Mucosa of descending colon (tissue), 3 donors: Measurements from ENCODE around the gene DCBLD1. TPM values are rescaled to one million over a fixed set of nuclear protein-coding genes. Genes with fewer than 3 reads are reported as not detected.

Experiments
- ATAC-seq: fragments of 200-7000 bp; cut with Tn5 transposase; one replicate; pipeline ENCODE4 v1.9.1; 2020; ENCODE audit warnings: mild to moderate bottlenecking, moderate library complexity
- DNase-seq, 3 donors: peaks; one replicate each; pipeline ENCODE4 v3.0.0-alpha.2; 2020
- H3K36me3 ChIP-seq: fragments of 200-600 bp; one replicate; pipeline ENCODE4 v1.8.0; 2021; ENCODE audit warnings: low read depth, mild to moderate bottlenecking
- H3K4me1 ChIP-seq: fragments of 200-600 bp; one replicate; pipeline ENCODE4 v1.8.0; 2021; ENCODE audit warnings: low read depth, mild to moderate bottlenecking
- H3K4me3 ChIP-seq: fragments of 200-600 bp; one replicate; pipeline ENCODE4 v1.8.0; 2021; ENCODE audit warnings: mild to moderate bottlenecking
- H3K9me3 ChIP-seq: fragments of 200-600 bp; one replicate; pipeline ENCODE4 v1.8.0; 2021; ENCODE audit warnings: mild to moderate bottlenecking
- CTCF ChIP-seq: fragments of 200-600 bp; IDR thresholded peaks from one replicate; pipeline ENCODE4 v1.8.0; 2022; ENCODE audit warnings: antibody characterized with exemption, mild to moderate bottlenecking
- intact Hi-C, 2 donors: fragments of 100-400 bp; cut with DNase I in 1 of 2; cut with micrococcal nuclease in 1 of 2; formaldehyde crosslinking; loops; one replicate each; pipeline versions ENCODE4 v1.11.0 to v1.11.1; 2022; cut with DNase I, micrococcal nuclease
- total RNA-seq, 3 donors: library from RNA; stranded (reverse); fragmentation: NEBNext Ultra II Directional in 2 of 3; extraction: Animal tissue kit (Norgen Biotek cat#: 25700) in 2 of 3; gene quantifications; one replicate each; pipeline versions ENCODE4 v1.2.1 to v1.2.4, GENCODE V29; 2021 to 2023
- donor health status: DM: no; HTN: no; CAD: no; lungs with moderate emphysema.
- donor health status: DM: no; HTN: no; CAD: no.
- donor health status: DM: no; HTN: yes; CAD: no.

Gene DCBLD1
- total RNA-seq, 3 donors from 2014 or later, result 11.3 to 16.8 (median 11.4) TPM

GRCh38 chr6:117538615-117539014 lies 56.1 kb downstream of the DCBLD1 start:
- no peak for TF ChIP-seq CTCF
- Histone ChIP-seq H3K4me3 (no peak overlapping the region), H3K36me3 (no peaks in the 10 kb centered on the region), H3K4me1 (no peaks in the 10 kb centered on the region), H3K9me3 (no peaks in the 10 kb centered on the region)
- ATAC-seq, result no peak
- intact Hi-C loops, result no loop called here
- no peak for DNase-seq

- no peaks in the 10 kb centered on the region for H3K4me1 ChIP-seq
- intact Hi-C loops, result no loop called here
- DNase-seq, result no peak
- H3K36me3 ChIP-seq, result no peaks in the 10 kb centered on the region
- H3K4me3 ChIP-seq, result no peak overlapping the region
- ATAC-seq, result no peak
- TF ChIP-seq CTCF, result no peak
- no peaks in the 10 kb centered on the region for H3K9me3 ChIP-seq
Observed at GRCh38 chr6:117540670-117541069, 58.2 kb downstream of the DCBLD1 start.

GRCh38 chr6:117542493-117542892 lies 60.0 kb downstream of the DCBLD1 start:
- Histone ChIP-seq H3K4me1 (no peaks in the 10 kb centered on the region), H3K36me3 (no peaks in the 10 kb centered on the region), H3K4me3 (no peak overlapping the region), H3K9me3 (no peaks in the 10 kb centered on the region)
- TF ChIP-seq CTCF, result no peak
- no peak for DNase-seq
- intact Hi-C loops, result no loop called here
- no peak for ATAC-seq

GRCh38 chr6:117544716-117545115 lies 62.2 kb downstream of the DCBLD1 start:
- no peak for TF ChIP-seq CTCF
- H3K4me1 ChIP-seq, result no peaks in the 10 kb centered on the region
- H3K36me3 ChIP-seq, result no peaks in the 10 kb centered on the region
- H3K9me3 ChIP-seq, result no peaks in the 10 kb centered on the region
- DNase-seq, result no peak
- H3K4me3 ChIP-seq, result no peak overlapping the region
- no peak for ATAC-seq
- intact Hi-C loops, result no loop called here

- Histone ChIP-seq H3K36me3 (no peaks in the 10 kb centered on the region), H3K4me1 (no peaks in the 10 kb centered on the region), H3K4me3 (no peak overlapping the region), H3K9me3 (no peaks in the 10 kb centered on the region)
- intact Hi-C loops, result no loop called here
- DNase-seq (no peak), ATAC-seq (no peak)
- no peak for TF ChIP-seq CTCF
Observed at GRCh38 chr6:117545161-117545595, 62.7 kb downstream of the DCBLD1 start.

- no peak overlapping the region for H3K4me3 ChIP-seq
- no peaks in the 10 kb centered on the region for H3K4me1 ChIP-seq
- no peak for TF ChIP-seq CTCF
- H3K36me3 ChIP-seq, result no peaks in the 10 kb centered on the region
- no peak for ATAC-seq
- no peaks in the 10 kb centered on the region for H3K9me3 ChIP-seq
- DNase-seq, result no peak
- intact Hi-C loops, result no loop called here
Observed at GRCh38 chr6:117546674-117547073, 64.2 kb downstream of the DCBLD1 start.
